Measurements from ENCODE around the gene ACSM2B.
"Not testable (repeated sequence)": the region's sequence is repeated elsewhere in the genome, so short reads cannot be mapped to it uniquely, and the experiment has no call there.

Gene ACSM2B

GRCh38 chr16:20595068-20595467, 18.9 kb upstream of the ACSM2B start:
- not testable (repeated sequence) for DNase-seq

- not testable (repeated sequence) for DNase-seq
Measured at GRCh38 chr16:20592780-20593179, 16.6 kb upstream of the ACSM2B start.

DNA sequence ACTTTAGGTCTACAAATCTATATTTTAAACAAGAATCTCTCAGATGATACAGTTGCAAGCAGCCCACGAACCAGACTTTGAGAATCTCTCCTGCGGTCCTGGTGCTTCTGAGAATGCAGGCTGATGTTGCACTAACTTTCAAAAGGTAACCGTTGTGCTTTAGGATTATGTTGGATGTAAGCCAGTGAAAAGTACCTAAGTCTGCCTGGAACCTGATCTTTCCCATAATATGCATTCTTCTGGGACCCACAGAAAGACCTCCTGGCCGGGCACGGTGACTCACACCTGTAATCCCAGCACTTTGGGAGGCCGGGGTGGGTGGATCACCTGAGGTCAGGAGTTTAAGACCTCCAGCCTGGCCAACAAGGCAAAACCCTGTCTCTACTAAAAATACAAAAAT, 13.3 kb upstream of the ACSM2B start:
- not testable (repeated sequence) for DNase-seq

DNA sequence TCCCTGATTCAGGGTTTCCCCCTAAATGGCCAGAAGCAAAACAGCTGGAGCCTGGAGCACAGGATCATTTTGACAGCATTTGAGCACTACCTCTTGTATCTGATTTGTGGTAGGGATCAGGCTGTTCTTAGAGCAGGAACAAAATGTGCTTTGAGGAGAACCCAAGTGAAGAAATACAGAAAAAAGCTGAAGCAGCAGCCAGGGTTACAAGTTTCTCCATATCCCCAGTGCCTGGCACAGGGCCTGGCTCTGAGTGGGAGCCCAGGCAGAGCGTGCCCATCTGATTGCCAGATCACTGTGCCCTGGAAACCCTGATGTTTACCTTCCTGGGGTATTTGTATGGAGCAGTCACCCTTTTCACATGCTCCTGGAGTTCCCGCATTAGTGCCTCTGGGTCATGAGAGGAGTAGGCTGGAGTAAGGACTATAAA, 11.5 kb upstream of the ACSM2B start:
- DNase-seq, result not testable (repeated sequence)

GRCh38 chr16:20586716-20587115, 10.5 kb upstream of the ACSM2B start:
- DNase-seq, result not testable (repeated sequence)

- not testable (repeated sequence) for DNase-seq
Measured at GRCh38 chr16:20586112-20586511, 9.9 kb upstream of the ACSM2B start.

DNA sequence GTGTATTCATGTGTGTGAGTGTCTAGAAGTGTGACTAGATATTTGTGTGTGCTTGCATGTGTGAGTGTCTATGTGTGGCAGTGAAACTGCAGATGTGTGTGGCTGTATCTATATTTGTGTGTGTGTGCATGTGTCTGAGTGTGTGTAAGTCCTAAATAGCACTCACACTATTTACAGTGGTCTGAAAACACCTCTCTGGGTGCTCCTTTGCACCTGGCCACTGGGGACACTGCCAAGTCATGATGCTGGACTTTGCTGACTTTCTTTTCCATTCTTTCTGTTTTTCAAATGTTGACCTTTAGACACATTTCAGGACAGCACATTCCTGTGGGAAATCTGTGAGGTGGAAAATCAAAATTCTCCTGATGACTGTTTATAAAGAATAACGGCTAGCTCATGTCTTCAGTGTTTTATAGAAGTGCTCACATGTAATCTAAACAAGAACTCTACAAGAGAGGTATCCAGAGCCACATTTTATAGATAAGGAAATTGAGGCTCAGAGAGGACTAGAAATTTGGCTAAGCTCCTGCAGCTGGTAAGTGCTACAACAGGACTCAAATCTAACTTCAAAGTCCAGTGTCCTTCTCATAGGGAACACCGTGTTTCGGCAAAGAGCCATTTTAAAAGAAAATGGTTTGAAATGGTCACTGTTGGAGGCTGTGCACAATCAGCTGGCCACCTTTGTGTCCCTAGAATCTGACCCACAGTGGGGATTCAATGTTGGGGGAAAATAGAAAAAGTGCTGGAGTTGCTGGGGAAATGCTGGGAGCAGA, 4.5 kb upstream of the ACSM2B start:
- not testable (repeated sequence) for DNase-seq

GRCh38 chr16:20578091-20578490, 1.9 kb upstream of the ACSM2B start:
- DNase-seq, result not testable (repeated sequence)

GRCh38 chr16:20569117-20569651, 7.0 kb downstream of the ACSM2B start:
- DNase-seq, result not testable (repeated sequence)

- no peak for DNase-seq
Measured at GRCh38 chr16:20568404-20568803, 7.8 kb downstream of the ACSM2B start.

DNA sequence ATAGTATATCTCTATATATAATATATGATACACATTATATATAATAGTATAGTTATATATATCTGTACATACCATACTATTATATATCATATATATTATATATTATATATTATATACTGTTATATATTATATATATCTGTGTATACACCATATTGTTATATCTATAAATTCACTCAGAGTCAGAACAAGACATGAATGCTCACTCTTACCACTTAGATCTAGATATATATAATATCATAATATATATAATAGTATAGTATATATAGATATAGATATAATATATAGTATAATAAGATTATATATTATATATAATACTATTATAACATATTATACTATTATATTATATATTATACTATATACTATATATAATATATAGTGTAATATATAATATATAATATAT, 9.3 kb downstream of the ACSM2B start:
- DNase-seq, result no peak

DNA sequence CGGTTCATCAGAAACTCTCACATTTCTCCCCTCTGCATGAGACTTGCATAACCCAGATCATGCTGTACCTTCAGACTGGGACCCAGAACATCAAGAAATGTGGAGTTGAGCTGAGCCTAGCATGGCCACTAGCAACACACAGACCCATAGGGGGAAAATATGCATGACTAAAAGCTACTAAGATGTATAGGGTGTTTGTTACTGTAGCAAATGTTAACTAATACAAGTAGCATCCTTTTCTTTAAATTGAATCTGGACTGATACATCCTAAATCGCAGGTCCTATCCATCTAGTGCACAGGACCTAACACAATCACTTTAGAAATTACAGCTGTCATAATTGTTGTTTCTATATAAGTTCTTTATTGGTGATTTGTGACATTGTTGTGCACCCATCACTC, 10.8 kb downstream of the ACSM2B start:
- DNase-seq, result not testable (repeated sequence)

DNA sequence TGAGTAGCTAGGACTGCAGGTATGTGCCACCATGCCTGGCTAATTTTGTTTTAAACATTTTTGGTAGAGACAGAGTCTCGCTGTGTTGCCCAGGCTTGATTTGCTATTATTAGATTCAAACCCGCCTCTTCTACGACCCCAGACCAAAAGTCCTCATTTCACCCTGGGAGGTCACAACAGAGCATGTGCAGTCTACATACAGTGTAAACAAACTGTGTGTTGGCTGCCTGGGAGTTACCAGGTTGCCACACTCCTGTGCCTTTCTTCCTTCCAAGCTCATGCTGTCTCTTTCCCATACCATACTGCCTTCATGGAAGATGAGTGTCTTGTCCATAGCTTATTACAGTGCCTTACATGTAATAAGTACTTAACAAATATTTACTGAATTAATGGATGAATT, 11.9 kb downstream of the ACSM2B start:
- not testable (repeated sequence) for DNase-seq

- DNase-seq, result not testable (repeated sequence)
Measured at GRCh38 chr16:20555628-20556027, 20.5 kb downstream of the ACSM2B start.

DNA sequence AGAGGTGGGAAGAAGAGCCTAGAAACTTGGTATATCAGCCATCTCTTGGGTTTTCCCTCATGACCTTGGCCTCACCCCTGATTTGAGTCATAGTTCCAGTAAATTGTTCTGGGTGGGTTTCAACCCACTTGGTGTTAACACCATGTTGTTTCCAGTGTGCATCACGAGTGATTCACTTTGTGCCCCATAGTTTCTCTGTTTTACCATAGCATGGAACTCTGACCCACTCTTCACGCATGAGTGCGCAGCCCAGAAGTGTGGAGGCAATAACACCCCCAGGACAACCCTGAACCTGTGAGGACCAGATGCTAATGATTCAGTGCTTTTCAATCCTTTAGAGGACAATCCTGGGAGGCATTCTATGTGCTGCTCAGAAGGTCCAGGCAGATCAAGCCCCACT, 21.5 kb downstream of the ACSM2B start:
- DNase-seq, result not testable (repeated sequence)

GRCh38 chr16:20553493-20553892, 22.7 kb downstream of the ACSM2B start:
- not testable (repeated sequence) for DNase-seq

DNA sequence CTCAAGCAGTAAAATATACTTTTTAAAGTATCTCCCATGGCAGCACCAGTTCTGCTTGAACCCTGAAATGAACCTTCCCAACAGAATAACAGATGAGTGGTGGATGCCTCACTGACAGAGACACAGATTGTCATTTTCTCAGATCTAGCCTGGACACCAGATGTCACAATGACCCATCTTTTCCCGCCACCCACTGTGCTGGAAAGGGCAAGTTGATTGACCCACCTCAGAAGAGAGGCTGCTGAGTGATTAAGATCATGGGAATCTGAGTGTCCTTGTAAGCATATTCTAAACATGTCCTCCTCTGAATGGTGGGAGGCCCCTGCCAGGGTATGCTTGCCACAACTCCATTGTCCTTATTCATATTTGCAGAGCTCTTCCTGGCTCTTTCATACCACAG, 29.2 kb downstream of the ACSM2B start:
- not testable (repeated sequence) for DNase-seq

- not testable (repeated sequence) for DNase-seq
Measured at GRCh38 chr16:20546278-20546853, 29.8 kb downstream of the ACSM2B start.

GRCh38 chr16:20540603-20541316, 35.4 kb downstream of the ACSM2B start:
- not testable (repeated sequence) for DNase-seq

DNA sequence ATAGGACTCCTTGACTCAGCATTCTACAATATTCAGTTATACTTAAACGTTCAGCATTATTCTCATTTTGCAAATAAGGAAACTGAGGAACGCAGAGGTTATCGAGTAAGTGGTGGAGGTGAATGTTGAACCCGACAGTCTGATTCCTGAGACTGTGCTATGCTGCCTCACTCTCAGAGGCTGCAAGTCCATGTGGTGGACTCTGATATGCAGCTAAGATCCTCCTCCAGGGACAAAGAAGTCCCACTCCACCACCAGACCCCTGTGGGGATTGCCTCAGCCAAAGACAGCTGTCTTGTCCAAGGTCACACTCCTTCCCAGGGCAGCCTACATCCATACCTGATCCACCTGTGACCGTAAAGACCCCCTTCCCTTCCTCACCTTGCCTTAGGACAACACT, 37.5 kb downstream of the ACSM2B start:
- DNase-seq, result no peak

GRCh38 chr16:20538181-20538580, 38.0 kb downstream of the ACSM2B start:
- no peak for DNase-seq

DNA sequence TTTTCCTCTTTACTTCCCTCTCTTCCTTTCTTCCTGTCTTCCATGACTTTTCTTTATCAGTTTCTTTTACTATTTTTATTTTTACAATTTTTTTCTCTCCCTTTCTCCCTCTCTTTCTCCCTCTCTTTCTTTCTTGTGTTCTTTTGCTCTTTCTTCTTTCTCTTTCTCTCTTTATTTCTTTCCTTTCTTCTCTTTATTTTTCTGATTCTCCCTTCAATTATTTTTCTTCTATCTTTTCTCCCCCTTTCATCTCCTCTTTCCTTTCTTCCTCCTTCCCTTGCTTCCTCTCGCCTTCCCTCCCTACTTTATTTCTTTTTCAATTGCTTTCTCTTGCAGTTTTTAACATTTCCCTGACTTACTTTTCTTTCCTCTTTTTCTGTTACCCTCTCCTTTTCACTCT, 39.5 kb downstream of the ACSM2B start:
- not testable (repeated sequence) for DNase-seq

- DNase-seq, result not testable (repeated sequence)
Measured at GRCh38 chr16:20532284-20532792, 43.8 kb downstream of the ACSM2B start.
